HepG2 (cell line): Measurements from ENCODE around the gene KXD1. TPM values are rescaled to one million over a fixed set of nuclear protein-coding genes. Genes with fewer than 3 reads are reported as not detected.

Source experiments
- ATAC-seq: fragments of 200-7000 bp; cut with Tn5 transposase; 3 replicates; pipeline ENCODE4 v1.9.1; 2020; ENCODE audit warnings: mild to moderate bottlenecking, moderate library complexity
- BruUV-seq: library from RNA; stranded (reverse); fragments of 400-500 nt; replicated peaks from 2 replicates; lab custom pipeline; 2021; lab: Mats Ljungman, UMichigan
- CTCF ChIA-PET: fragments of 300-600 bp; formaldehyde crosslinking; extraction: SDS; loops from one replicate; lab custom pipeline; 2021; ENCODE audit warnings: low total read pairs, inconsistent platforms, low intra/inter-chr PET ratio; lab: Yijun Ruan, JAX
- POLR2A ChIA-PET: fragments of 350-600 bp; sonication (Branson Sonifier 250); formaldehyde crosslinking; loops from one replicate; lab custom pipeline; 2020; ENCODE audit warnings: antibody characterized with exemption, inconsistent platforms; lab: Yijun Ruan, JAX
- DNase-seq: peaks from one replicate; pipeline ENCODE4 v3.0.0-alpha.2; 2015; ENCODE audit warnings: low spot score
- FAIRE-seq: peaks from 3 replicates; lab custom pipeline; 2011; peaks lifted over from hg19 to GRCh38; lab: Jason Lieb, UNC
- H2AFZ ChIP-seq: one replicate; pipeline ENCODE4 v1.6.1; 2011; ENCODE audit warnings: low read length, inconsistent platforms
- H3K27ac ChIP-seq: fragments of 300-600 bp; 3 replicates; pipeline ENCODE4 v1.8.0; 2011; ENCODE audit warnings: mixed run types, mild to moderate bottlenecking, mixed read lengths, low read length, inconsistent platforms; ENCODE audit not compliant: insufficient read depth; ENCODE audit errors: extremely low read length
- H3K27me3 ChIP-seq, 2 experiments: fragments of 200-600 bp in 1 of 2; 2 replicates in 1 of 2; 3 replicates in 1 of 2; pipeline versions ENCODE4 v1.6.0 to v1.8.0; 2011; ENCODE audit warnings: low read length in 2 of 2, mild to moderate bottlenecking in 2 of 2, moderate library complexity in 2 of 2, inconsistent platforms in 1 of 2; ENCODE audit not compliant: insufficient read depth in 2 of 2, control insufficient read depth in 1 of 2
- H3K36me3 ChIP-seq, 2 experiments: fragments of 200-600 bp in 1 of 2; replicated peaks in 1 of 2; 2 replicates in 1 of 2; 3 replicates in 1 of 2; pipeline versions ENCODE4 v1.5.1 to v1.8.0; 2011; ENCODE audit warnings: low read length in 2 of 2, inconsistent platforms in 1 of 2; ENCODE audit not compliant: insufficient read depth in 2 of 2, control insufficient read depth in 1 of 2
- H3K4me1 ChIP-seq: 2 replicates; pipeline ENCODE4 v1.5.1; 2012; ENCODE audit warnings: low read length, inconsistent platforms; ENCODE audit not compliant: insufficient read depth
- H3K4me2 ChIP-seq: 2 replicates; pipeline ENCODE4 v1.6.0; 2011; ENCODE audit warnings: low read depth, low read length, inconsistent platforms
- H3K4me3 ChIP-seq, 3 experiments: fragments of 200-600 bp in 1 of 3; sonication (generic), shearing (Covaris generic) in 1 of 3; replicated peaks in 1 of 3; 2 replicates each; pipeline ENCODE4 v1.5.1; 2011 to 2016; ENCODE audit warnings: low read length in 3 of 3, inconsistent platforms in 2 of 3, low read depth in 2 of 3, mild to moderate bottlenecking in 2 of 3, control low read depth in 1 of 3, mixed read lengths in 1 of 3; ENCODE audit not compliant: insufficient read depth in 1 of 3
- H3K79me2 ChIP-seq: one replicate; pipeline ENCODE4 v1.6.1; 2011; ENCODE audit warnings: low read length, inconsistent platforms; ENCODE audit not compliant: insufficient read depth
- H3K9ac ChIP-seq: 2 replicates; pipeline ENCODE4 v1.6.0; 2011; ENCODE audit warnings: mild to moderate bottlenecking, low read depth, low read length, inconsistent platforms; ENCODE audit not compliant: insufficient read depth
- H3K9me3 ChIP-seq: 2 replicates; pipeline ENCODE4 v1.5.1; 2012; ENCODE audit warnings: mild to moderate bottlenecking, low read length
- H4K20me1 ChIP-seq: 2 replicates; pipeline ENCODE4 v1.6.0; 2011; ENCODE audit warnings: inconsistent platforms, mild to moderate bottlenecking, low read length, moderate library complexity; ENCODE audit not compliant: insufficient read depth
- CSRNP2 ChIP-seq: sonication (generic); formaldehyde crosslinking; conservative IDR thresholded peaks from 2 replicates; pipeline ENCODE4 v1.8.0; 2022; ENCODE audit warnings: low read depth, missing genetic modification reagents
- CTCF ChIP-seq: sonication (generic); formaldehyde crosslinking; IDR thresholded peaks from 2 replicates; pipeline ENCODE4 v1.5.0; 2020; ENCODE audit warnings: mild to moderate bottlenecking, missing genetic modification reagents, moderate library complexity
- FOXP1 ChIP-seq, 2 experiments: fragments of 450-650 bp in 1 of 2; IDR thresholded peaks; 2 replicates each; pipeline ENCODE4 v1.6.1; 2017 to 2018; ENCODE audit warnings: antibody characterized with exemption in 1 of 2
- PHF20 ChIP-seq: sonication (generic); formaldehyde crosslinking; IDR thresholded peaks from 2 replicates; pipeline ENCODE4 v1.5.0; 2020; ENCODE audit warnings: mild to moderate bottlenecking, missing genetic modification reagents
- SIN3A ChIP-seq: IDR thresholded peaks from 2 replicates; pipeline ENCODE4 v1.6.1; 2011; ENCODE audit warnings: low read depth, mild to moderate bottlenecking, control low read depth, low read length, borderline replicate concordance
- SRF ChIP-seq: IDR thresholded peaks from 2 replicates; pipeline ENCODE4 v1.6.1; 2011; ENCODE audit warnings: mild to moderate bottlenecking, low read depth, low read length, moderate library complexity
- STAT6 ChIP-seq: sonication (generic); formaldehyde crosslinking; IDR thresholded peaks from 2 replicates; pipeline ENCODE4 v1.4.0; 2020; ENCODE audit warnings: missing genetic modification reagents, mild to moderate bottlenecking, borderline replicate concordance
- ZFP82 ChIP-seq: sonication (generic); formaldehyde crosslinking; IDR thresholded peaks from 2 replicates; pipeline ENCODE4 v1.5.1; 2020; ENCODE audit warnings: mild to moderate bottlenecking, missing genetic modification reagents, borderline replicate concordance
- ZHX1 ChIP-seq: sonication (generic); formaldehyde crosslinking; IDR thresholded peaks from 2 replicates; pipeline ENCODE4 v1.8.1; 2022; ENCODE audit warnings: low read depth, mild to moderate bottlenecking, missing genetic modification reagents
- ZNF446 ChIP-seq: sonication (generic); formaldehyde crosslinking; IDR thresholded peaks from 2 replicates; pipeline ENCODE4 v1.5.0; 2020; ENCODE audit warnings: mild to moderate bottlenecking, missing genetic modification reagents
- WGBS: methylation state at CpG from one replicate; pipeline ENCODE4 v1.1.6; 2017; ENCODE audit warnings: low lambda C conversion rate; 5-methylcytosine and 5-hydroxymethylcytosine counted together
- in situ Hi-C: cut with HindIII; loops from 2 replicates; pipeline ENCODE4 v1.10.0; 2017; ENCODE audit warnings: low pct_unique_long_range_greater_than_20kb; ENCODE audit not compliant: extremely low pct_ligation_motif_present
- intact Hi-C: fragments of 100-400 bp; cut with micrococcal nuclease; formaldehyde crosslinking; loops from one replicate; pipeline ENCODE4 v1.10.0; 2022; ENCODE audit not compliant: unreplicated experiment
- polyA plus RNA-seq, 8 experiments: library from polyadenylated mRNA; depleted of rRNA in 3 of 8; stranded (reverse) in 7 of 8; unstranded in 1 of 8; fragments of >200 nt; fragmentation: Illumina TruSeq in 4 of 8; extraction: Trizol in 4 of 8; gene quantifications; 2 replicates each; pipeline versions ENCODE4 v1.2.1 to v1.2.3, GENCODE V29; 2011 to 2016; ENCODE audit warnings: low read depth in 4 of 8, missing spikeins in 1 of 8, mixed read lengths in 1 of 8; ENCODE audit not compliant: insufficient read depth in 1 of 8
- total RNA-seq, 5 experiments: library from RNA; depleted of rRNA; stranded (reverse); fragments of >200 nt; fragmentation: Illumina TruSeq; extraction: Trizol; gene quantifications; 2 replicates each; pipeline ENCODE4 v1.2.3, GENCODE V29; 2016; ENCODE audit warnings: low read depth in 1 of 5

KXD1 gene
- total and polyA plus RNA-seq, 2 of the 13 experiments (the other 11 are each of a cell fraction or from before 2014, with no cell fraction given): 44.6 to 143 TPM

GRCh38 chr19:18513868-18514267 is 43.8 kb upstream of the KXD1 start (continued):
- no peak for TF ChIP-seq CSRNP2 (CRISPR knock-in tag)

- FAIRE-seq: peak; percentile 99
- 0% methylated on average over 6 of the region's 17 CpGs for WGBS
- Histone ChIP-seq H3K9ac (peak overlapping the region; percentile 75), H3K4me2 (peak overlapping the region; percentile 80), H3K27me3 (no peaks in the 10 kb centered on the region), H2AFZ (no peak overlapping the region), H4K20me1 (peaks cover 26% of the 10 kb centered on the region; the same call in 1 of the 2 replicates), H3K27ac (peak overlapping the region; percentile 94), H3K4me1 (peaks cover 96% of the 10 kb centered on the region), H3K36me3 (no peaks in the 10 kb centered on the region; a peak in 1 of 5 replicates), H3K9me3 (no peaks in the 10 kb centered on the region), H3K4me3 (peak overlapping the region; percentile 3 to 63 (median 15); a peak in 4 of 6 replicates), H3K79me2 (peaks cover 86% of the 10 kb centered on the region)
- ChIA-PET POLR2A (interaction anchor here (0.9 to 1.8 kb wide), 11 partner anchors 10 to 75 kb away, joined by 3 to 14 read pairs (median 7); partner anchors contain the start of genes KXD1, REX1BD and UBA52), CTCF (interaction anchor here (1.0 kb wide), 1 partner anchor 44 kb away, joined by 3 read pairs; no protein-coding TSS in a partner anchor)
- BruUV-seq: no TSS peak
- peak; percentile 93 for ATAC-seq
- intact Hi-C loops: no loop called here
- DNase-seq: peak; percentile 99
- in situ Hi-C loops: no loop called here
- 0 out of 2 replicates have a peak, but pooled peaks have one; percentile 5 for TF ChIP-seq SRF
- TF ChIP-seq PHF20 (CRISPR knock-in tag): peak; percentile 70; the same call in 1 of the 2 replicates
- peak; percentile 96 for TF ChIP-seq ZFP82 (CRISPR knock-in tag)
- TF ChIP-seq ZNF446 (CRISPR knock-in tag): 0 out of 2 replicates have a peak, but pooled peaks have one; percentile 44
- peak; percentile 56 for TF ChIP-seq CTCF (CRISPR knock-in tag)
- peak; percentile 90 for TF ChIP-seq FOXP1 (IDR thresholded peaks at IDR 0.05)
- TF ChIP-seq FOXP1 (CRISPR knock-in tag; IDR thresholded peaks at IDR 0.05): peak; percentile 98
- TF ChIP-seq SIN3A: peak; percentile 99
- TF ChIP-seq STAT6 (CRISPR knock-in tag): peak; percentile 91; the same call in 1 of the 2 replicates
- TF ChIP-seq ZHX1 (CRISPR knock-in tag): peak; percentile 99
Measured at GRCh38 chr19:18514800-18515682, 42.6 kb upstream of the KXD1 start.
